Calu3 (cell line): Measurements from ENCODE around the gene ZBTB7A. TPM values are rescaled to one million over a fixed set of nuclear protein-coding genes. Genes with fewer than 3 reads are reported as not detected.

Source experiments
- BruUV-seq: library from RNA; stranded (reverse); fragments of 400-500 nt; replicated peaks from 2 replicates; lab custom pipeline; 2021; lab: Mats Ljungman, UMichigan
- CTCF ChIA-PET: fragments of 300-600 bp; sonication (Branson Sonifier 250); formaldehyde crosslinking; loops from one replicate; lab custom pipeline; 2022; ENCODE audit warnings: antibody characterized with exemption; lab: Charles Lee
- DNase-seq: peaks from one replicate; pipeline ENCODE4 v3.0.0; 2022
- H3K27ac Mint-ChIP-seq: one replicate; pipeline ENCODE4 v1.8.0; 2022; ENCODE audit warnings: mixed read lengths; ENCODE audit not compliant: unreplicated experiment
- H3K27me3 Mint-ChIP-seq: one replicate; pipeline ENCODE4 v1.8.0; 2022; ENCODE audit warnings: mixed read lengths; ENCODE audit not compliant: unreplicated experiment
- H3K36me3 Mint-ChIP-seq: one replicate; pipeline ENCODE4 v1.8.0; 2022; ENCODE audit warnings: mild to moderate bottlenecking, moderate library complexity, mixed read lengths; ENCODE audit not compliant: insufficient read depth, unreplicated experiment
- H3K4me1 Mint-ChIP-seq: one replicate; pipeline ENCODE4 v1.8.0; 2022; ENCODE audit warnings: mild to moderate bottlenecking, low read depth, mixed read lengths; ENCODE audit not compliant: unreplicated experiment
- H3K4me3 Mint-ChIP-seq: one replicate; pipeline ENCODE4 v1.8.0; 2022; ENCODE audit warnings: mild to moderate bottlenecking, low read depth, moderate library complexity, mixed read lengths; ENCODE audit not compliant: unreplicated experiment
- H3K9me3 Mint-ChIP-seq: one replicate; pipeline ENCODE4 v1.8.0; 2022; ENCODE audit warnings: low read depth, mixed read lengths; ENCODE audit not compliant: unreplicated experiment
- CTCF ChIP-seq: fragments of 200-600 bp; IDR thresholded peaks from one replicate; pipeline ENCODE4 v1.8.0; 2022; ENCODE audit warnings: antibody characterized with exemption; ENCODE audit not compliant: unreplicated experiment
- intact Hi-C: fragments of 100-400 bp; cut with micrococcal nuclease; formaldehyde crosslinking; loops from one replicate; pipeline ENCODE4 v1.10.0; 2022; ENCODE audit not compliant: unreplicated experiment
- total RNA-seq: library from RNA; stranded (reverse); gene quantifications from 2 replicates; pipeline ENCODE4 v1.2.3, GENCODE V29; 2022

Gene ZBTB7A
- total RNA-seq, 1 experiment from 2014 or later: 38.0 TPM

- intact Hi-C loops: no loop called here
- H3K4me1 Mint-ChIP-seq: no peaks in the 10 kb centered on the region
- CTCF ChIA-PET: interaction anchor here (0.6 kb wide), 1 partner anchor 22 kb away, joined by 4 read pairs; no protein-coding TSS in a partner anchor
These were observed 41.4 kb downstream of the ZBTB7A start for GRCh38 chr19:4025317-4025716.

GRCh38 chr19:4023600-4024398, 42.9 kb downstream of the ZBTB7A start:
- Mint-ChIP-seq H3K9me3 (no peaks in the 10 kb centered on the region), H3K4me1 (no peaks in the 10 kb centered on the region), H3K4me3 (no peak overlapping the region), H3K27me3 (no peaks in the 10 kb centered on the region), H3K27ac (no peak overlapping the region), H3K36me3 (peaks cover 38% of the 10 kb centered on the region)
- no peak for DNase-seq
- intact Hi-C loops: no loop called here
- no peak for TF ChIP-seq CTCF
- CTCF ChIA-PET: no interaction called here
- BruUV-seq: no TSS peak

More at GRCh38 chr19:4025317-4025716, 41.4 kb downstream of the ZBTB7A start:
- peaks cover 52% of the 10 kb centered on the region for H3K36me3 Mint-ChIP-seq
- H3K4me3 Mint-ChIP-seq: no peak overlapping the region
- TF ChIP-seq CTCF: no peak
- H3K27me3 Mint-ChIP-seq: no peaks in the 10 kb centered on the region
- no peak overlapping the region for H3K27ac Mint-ChIP-seq
- H3K9me3 Mint-ChIP-seq: no peaks in the 10 kb centered on the region
- BruUV-seq: no TSS peak
- no peak for DNase-seq

GRCh38 chr19:4019578-4019977, 47.1 kb downstream of the ZBTB7A start:
- no peak overlapping the region for H3K27ac Mint-ChIP-seq
- no peaks in the 10 kb centered on the region for H3K9me3 Mint-ChIP-seq
- no peak for TF ChIP-seq CTCF
- CTCF ChIA-PET: no interaction called here
- H3K36me3 Mint-ChIP-seq: peaks cover 32% of the 10 kb centered on the region
- H3K4me3 Mint-ChIP-seq: no peak overlapping the region
- intact Hi-C loops: no loop called here
- H3K4me1 Mint-ChIP-seq: no peaks in the 10 kb centered on the region
- BruUV-seq: no TSS peak
- no peak for DNase-seq
- no peaks in the 10 kb centered on the region for H3K27me3 Mint-ChIP-seq

- no peaks in the 10 kb centered on the region for H3K4me1 Mint-ChIP-seq
- BruUV-seq: no TSS peak
- no peak for DNase-seq
- no peaks in the 10 kb centered on the region for H3K27me3 Mint-ChIP-seq
- intact Hi-C loops: no loop called here
- TF ChIP-seq CTCF: no peak
- peaks cover 27% of the 10 kb centered on the region for H3K36me3 Mint-ChIP-seq
- H3K9me3 Mint-ChIP-seq: no peaks in the 10 kb centered on the region
- no peak overlapping the region for H3K4me3 Mint-ChIP-seq
- CTCF ChIA-PET: no interaction called here
- H3K27ac Mint-ChIP-seq: peak overlapping the region; percentile 19
These were observed 47.8 kb downstream of the ZBTB7A start for GRCh38 chr19:4018775-4019504.
